Neutrophil (primary cell): ENCODE data around the gene SMCO1.

Source experiments
- H3K27ac ChIP-seq: fragments of 200-600 bp; sonication (generic); 2 replicates; pipeline ENCODE4 v1.5.1; 2016; ENCODE audit warnings: mild to moderate bottlenecking, moderate library complexity
- H3K27me3 ChIP-seq: fragments of 200-600 bp; sonication (generic); 2 replicates; pipeline ENCODE4 v1.6.0; 2016; ENCODE audit warnings: mild to moderate bottlenecking
- H3K36me3 ChIP-seq: fragments of 200-600 bp; sonication (generic); 2 replicates; pipeline ENCODE4 v1.5.1; 2017
- H3K4me1 ChIP-seq, 2 experiments: fragments of 200-600 bp in 1 of 2; sonication (generic) in 1 of 2; 1 replicate in 1 of 2; 2 replicates in 1 of 2; pipeline versions ENCODE4 v1.5.1 to v1.6.1; 2013 to 2016; ENCODE audit warnings: low read depth in 1 of 2, low read length in 1 of 2, mild to moderate bottlenecking in 1 of 2, moderate library complexity in 1 of 2; ENCODE audit not compliant: control insufficient read depth in 1 of 2, insufficient read depth in 1 of 2
- H3K4me3 ChIP-seq, 2 experiments: fragments of 200-600 bp in 1 of 2; sonication (generic) in 1 of 2; 1 replicate in 1 of 2; 2 replicates in 1 of 2; pipeline ENCODE4 v1.5.1; 2013 to 2016; ENCODE audit warnings: low read depth in 1 of 2, low read length in 1 of 2, mild to moderate bottlenecking in 1 of 2, moderate library complexity in 1 of 2
- H3K9me3 ChIP-seq: fragments of 200-600 bp; sonication (generic); 2 replicates; pipeline ENCODE4 v1.5.1; 2016
- TF ChIP-seq, protein P1 (sequence below): fragments of 200-600 bp; sonication (generic); IDR thresholded peaks from 2 replicates; pipeline ENCODE4 v1.5.1; 2016; ENCODE audit warnings: antibody characterized with exemption

Gene SMCO1, protein sequence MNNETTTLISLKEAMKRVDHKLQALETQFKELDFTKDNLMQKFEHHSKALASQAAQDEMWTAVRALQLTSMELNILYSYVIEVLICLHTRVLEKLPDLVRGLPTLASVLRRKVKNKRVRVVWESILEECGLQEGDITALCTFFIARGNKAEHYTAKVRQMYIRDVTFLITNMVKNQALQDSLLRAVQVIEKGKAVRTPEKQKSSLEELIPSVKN

DNA sequence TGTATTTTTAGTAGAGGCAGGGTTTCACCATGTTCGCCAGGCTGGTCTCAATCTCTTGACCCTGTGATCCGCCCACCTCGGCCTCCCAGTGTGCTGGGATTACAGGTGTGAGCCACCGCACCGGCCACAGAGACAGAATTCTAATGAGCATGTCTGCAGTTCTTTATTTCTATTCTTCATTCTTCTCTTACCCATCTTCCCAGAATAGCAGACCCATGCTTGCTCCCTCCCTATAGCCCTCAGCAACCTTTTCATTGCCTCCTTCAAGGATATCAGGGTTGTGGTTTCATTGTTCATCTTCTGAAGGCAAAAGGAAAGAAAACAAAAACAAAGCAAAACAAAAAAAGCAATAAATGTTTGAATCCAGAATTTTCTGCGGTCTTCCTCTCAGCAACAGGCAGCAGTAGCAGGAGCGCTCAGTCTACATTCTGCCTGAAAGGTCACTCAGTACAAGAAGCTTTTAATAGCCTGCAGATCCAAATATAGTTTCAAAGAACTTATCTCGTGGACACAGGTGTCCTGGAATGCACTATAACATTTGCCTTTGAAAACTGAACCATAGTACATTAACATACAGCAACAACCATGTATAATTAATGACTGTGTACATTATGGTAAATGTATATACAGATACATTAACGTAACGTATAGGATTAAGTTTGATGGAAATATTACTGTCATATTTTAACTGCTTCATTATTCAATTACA, at the start of gene SMCO1:
SMCO1 (minus strand) TSS at position 434 of the 709 bp plus-strand sequence; CDS start at position 297, 137 bp downstream.
- TF ChIP-seq, protein P1, sequence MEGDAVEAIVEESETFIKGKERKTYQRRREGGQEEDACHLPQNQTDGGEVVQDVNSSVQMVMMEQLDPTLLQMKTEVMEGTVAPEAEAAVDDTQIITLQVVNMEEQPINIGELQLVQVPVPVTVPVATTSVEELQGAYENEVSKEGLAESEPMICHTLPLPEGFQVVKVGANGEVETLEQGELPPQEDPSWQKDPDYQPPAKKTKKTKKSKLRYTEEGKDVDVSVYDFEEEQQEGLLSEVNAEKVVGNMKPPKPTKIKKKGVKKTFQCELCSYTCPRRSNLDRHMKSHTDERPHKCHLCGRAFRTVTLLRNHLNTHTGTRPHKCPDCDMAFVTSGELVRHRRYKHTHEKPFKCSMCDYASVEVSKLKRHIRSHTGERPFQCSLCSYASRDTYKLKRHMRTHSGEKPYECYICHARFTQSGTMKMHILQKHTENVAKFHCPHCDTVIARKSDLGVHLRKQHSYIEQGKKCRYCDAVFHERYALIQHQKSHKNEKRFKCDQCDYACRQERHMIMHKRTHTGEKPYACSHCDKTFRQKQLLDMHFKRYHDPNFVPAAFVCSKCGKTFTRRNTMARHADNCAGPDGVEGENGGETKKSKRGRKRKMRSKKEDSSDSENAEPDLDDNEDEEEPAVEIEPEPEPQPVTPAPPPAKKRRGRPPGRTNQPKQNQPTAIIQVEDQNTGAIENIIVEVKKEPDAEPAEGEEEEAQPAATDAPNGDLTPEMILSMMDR = no peak

DNA sequence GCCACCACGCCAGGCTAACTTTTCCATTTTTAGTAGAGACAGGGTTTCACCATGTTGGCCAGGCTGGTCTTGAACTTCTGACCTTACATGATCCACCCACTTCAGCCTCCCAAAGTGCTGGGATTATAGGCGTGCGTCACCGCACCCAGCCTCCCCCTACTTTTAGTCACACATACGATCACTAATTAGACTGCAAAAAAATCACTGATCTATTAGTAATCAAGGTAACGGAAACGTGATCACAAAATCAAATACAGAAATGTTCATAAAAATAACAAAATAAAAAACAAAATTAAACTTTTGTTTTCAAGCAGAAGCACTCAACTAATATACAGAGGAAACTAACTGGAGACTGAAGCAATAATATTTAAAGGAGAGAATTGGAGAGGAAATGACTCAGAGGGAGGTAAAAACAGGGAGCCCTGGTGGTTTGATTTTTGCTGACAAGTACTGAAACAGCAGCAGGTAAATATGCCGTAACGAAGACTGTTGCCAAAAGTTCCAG, 48.6 kb upstream of the SMCO1 start:
- peaks cover 22% of the 10 kb centered on the region for H3K36me3 ChIP-seq
- peaks cover 16 to 19% of the 10 kb centered on the region in 2 experiments for H3K4me1 ChIP-seq
- no peak overlapping the region for H3K27ac ChIP-seq
- no peaks in the 10 kb centered on the region for H3K27me3 ChIP-seq
- TF ChIP-seq, protein P1 = no peak
- no peaks in the 10 kb centered on the region for H3K9me3 ChIP-seq
- no peak overlapping the region for H3K4me3 ChIP-seq

More for the DNA sequence above, at the start of gene SMCO1:
- no peaks in the 10 kb centered on the region for H3K4me1 ChIP-seq
- H3K36me3 ChIP-seq = no peaks in the 10 kb centered on the region
- H3K9me3 ChIP-seq = peaks cover 21% of the 10 kb centered on the region
- H3K27me3 ChIP-seq = no peaks in the 10 kb centered on the region
- no peak within 1 kb of the TSS for H3K27ac ChIP-seq
- H3K4me3 ChIP-seq = no peak within 1 kb of the TSS

DNA sequence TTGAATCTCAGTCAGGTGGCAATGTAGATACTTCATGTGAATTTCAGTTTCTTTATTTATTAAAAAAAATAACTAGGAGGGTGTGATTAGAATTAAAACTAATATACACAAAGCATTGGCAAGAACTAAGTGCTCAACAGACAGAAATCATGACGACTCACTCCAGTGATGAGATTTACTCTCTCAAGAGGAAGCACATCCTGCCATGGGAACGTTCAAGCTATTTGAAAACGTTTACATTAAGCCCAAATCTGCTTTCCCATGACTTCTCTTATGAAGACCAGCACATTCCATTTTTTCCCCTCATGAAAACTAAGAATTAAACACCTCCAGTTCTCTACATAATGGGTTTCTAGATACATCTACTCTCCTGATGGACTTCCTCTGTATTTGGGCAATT, 44.7 kb upstream of the SMCO1 start:
- Histone ChIP-seq H3K4me3 (no peak overlapping the region), H3K27ac (peak overlapping the region; percentile 71), H3K9me3 (no peaks in the 10 kb centered on the region), H3K27me3 (no peaks in the 10 kb centered on the region), H3K36me3 (peaks cover 16% of the 10 kb centered on the region), H3K4me1 (peaks cover 45 to 49% of the 10 kb centered on the region in 2 experiments)
- TF ChIP-seq, protein P1 = no peak

DNA sequence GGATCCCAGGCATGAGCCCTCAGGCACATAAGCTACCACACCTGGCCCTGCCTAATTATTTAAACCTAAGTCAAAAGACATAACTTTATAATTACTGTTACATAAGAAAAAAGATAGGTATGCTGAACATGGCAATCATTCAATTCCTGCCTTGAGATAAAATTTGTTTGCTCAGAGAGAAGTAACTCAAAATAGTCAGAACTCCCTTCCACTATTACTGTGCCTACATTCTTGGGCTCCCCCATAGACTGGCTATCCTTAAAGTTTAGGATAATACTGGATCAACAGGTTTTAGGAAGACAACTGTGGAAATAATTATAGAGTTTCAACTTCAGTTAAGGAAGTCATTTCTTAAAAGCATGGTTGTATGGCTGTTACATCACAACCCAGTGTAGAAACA, 43.3 kb upstream of the SMCO1 start:
- no peaks in the 10 kb centered on the region for H3K27me3 ChIP-seq
- TF ChIP-seq, protein P1 = no peak
- H3K4me1 ChIP-seq = peaks cover 59 to 63% of the 10 kb centered on the region in 2 experiments
- H3K9me3 ChIP-seq = no peaks in the 10 kb centered on the region
- no peak overlapping the region for H3K4me3 ChIP-seq
- H3K36me3 ChIP-seq = peaks cover 16% of the 10 kb centered on the region
- H3K27ac ChIP-seq = peak overlapping the region; percentile 71

DNA sequence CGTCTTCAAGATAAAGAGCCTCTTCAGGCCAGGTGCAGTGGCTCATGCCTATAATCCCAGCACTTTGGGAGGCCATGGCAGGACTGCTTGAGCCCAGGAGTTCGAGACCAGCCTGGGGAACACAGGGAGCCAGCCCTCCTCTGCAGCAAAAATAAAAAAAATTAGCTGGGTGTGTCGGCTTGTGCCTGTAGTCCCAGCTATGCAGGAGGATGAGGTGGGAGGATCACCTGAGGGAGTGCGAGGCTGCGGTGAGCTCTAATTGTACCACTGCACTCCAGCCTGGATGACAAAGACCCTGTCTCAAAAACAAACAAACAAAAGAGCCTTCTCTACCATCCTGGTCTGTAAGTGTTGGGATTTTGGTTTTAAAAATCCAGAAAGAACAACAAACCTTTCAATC, 42.1 kb upstream of the SMCO1 start:
- Histone ChIP-seq H3K4me3 (no peak overlapping the region), H3K27ac (peak overlapping the region; percentile 65), H3K9me3 (no peaks in the 10 kb centered on the region), H3K36me3 (peaks cover 16% of the 10 kb centered on the region), H3K27me3 (no peaks in the 10 kb centered on the region), H3K4me1 (peaks cover 59 to 67% of the 10 kb centered on the region in 2 experiments)
- TF ChIP-seq, protein P1 = no peak
